Spleen (tissue), 13 donors: ENCODE measurements around the gene ZCCHC7. TPM values are rescaled to one million over a fixed set of nuclear protein-coding genes. Genes with fewer than 3 reads are reported as not detected.
"Not testable (repeated sequence)": the region's sequence is repeated elsewhere in the genome, so short reads cannot be mapped to it uniquely, and the experiment has no call there.

Experiments
- DNase-seq: peaks from one replicate; pipeline ENCODE4 v3.0.0-alpha.2; 2020
- H3K27ac ChIP-seq, 8 donors: fragments of 200-600 bp; sonication (generic) in 7 of 8; 1 replicate in 4 of 8; 2 replicates in 4 of 8; pipeline versions ENCODE4 v1.5.0 to v1.8.0; 2016 to 2021; ENCODE audit warnings: inconsistent platforms in 4 of 8, mild to moderate bottlenecking in 4 of 8, moderate library complexity in 1 of 8
- H3K27me3 ChIP-seq, 7 donors: fragments of 200-600 bp; sonication (generic) in 6 of 7; replicated peaks in 1 of 7; 1 replicate in 4 of 7; 2 replicates in 3 of 7; pipeline versions ENCODE4 v1.5.0 to v1.8.0; 2016 to 2021; ENCODE audit warnings: inconsistent platforms in 3 of 7, mild to moderate bottlenecking in 1 of 7
- H3K36me3 ChIP-seq, 6 donors: fragments of 200-600 bp; sonication (generic) in 5 of 6; 1 replicate in 4 of 6; 2 replicates in 2 of 6; pipeline versions ENCODE4 v1.5.0 to v1.8.0; 2016 to 2021; ENCODE audit warnings: inconsistent platforms in 2 of 6
- H3K4me1 ChIP-seq, 6 donors: fragments of 200-600 bp; sonication (generic) in 5 of 6; 1 replicate in 3 of 6; 2 replicates in 3 of 6; pipeline versions ENCODE4 v1.5.0 to v1.8.0; 2016 to 2021; ENCODE audit warnings: inconsistent platforms in 3 of 6
- H3K4me3 ChIP-seq, 8 donors: fragments of 200-600 bp; sonication (generic) in 7 of 8; 1 replicate in 4 of 8; 2 replicates in 4 of 8; pipeline versions ENCODE4 v1.5.0 to v1.8.0; 2016 to 2021; ENCODE audit warnings: inconsistent platforms in 4 of 8, mild to moderate bottlenecking in 4 of 8, moderate library complexity in 2 of 8
- H3K9me3 ChIP-seq, 8 donors: fragments of 200-600 bp; sonication (generic) in 7 of 8; 1 replicate in 4 of 8; 2 replicates in 4 of 8; pipeline versions ENCODE4 v1.5.0 to v1.8.0; 2016 to 2021; ENCODE audit warnings: inconsistent platforms in 4 of 8
- CTCF ChIP-seq, 11 experiments: fragments of 200-600 bp in 7 of 11; fragments of 450-650 bp in 4 of 11; sonication (generic) in 4 of 11; IDR thresholded peaks in 8 of 11; conservative IDR thresholded peaks in 3 of 11; 1 replicate in 7 of 11; 2 replicates in 4 of 11; pipeline versions ENCODE4 v1.4.0 to v1.8.0; 2016 to 2021; ENCODE audit warnings: antibody characterized with exemption in 11 of 11, inconsistent platforms in 4 of 11, mild to moderate bottlenecking in 1 of 11
- POLR2A ChIP-seq, 3 donors: fragments of 450-650 bp; IDR thresholded peaks; one replicate each; pipeline ENCODE4 v1.5.1; 2017; ENCODE audit warnings: antibody characterized with exemption in 3 of 3, mild to moderate bottlenecking in 1 of 3
- POLR2AphosphoS5 ChIP-seq, 3 donors: sonication (generic); formaldehyde crosslinking; IDR thresholded peaks; one replicate each; pipeline ENCODE4 v1.5.1; 2017; ENCODE audit warnings: antibody characterized with exemption in 3 of 3
- WGBS, 5 donors: extraction: QIAGEN DNeasy Blood & Tissue Kit in 3 of 5; methylation state at CpG; one replicate each; pipeline versions ENCODE4 v1.1.5 to v1.1.7; 2013 to 2018; 5-methylcytosine and 5-hydroxymethylcytosine counted together
- intact Hi-C: fragments of 100-400 bp; cut with DNase I; formaldehyde crosslinking; loops from one replicate; pipeline ENCODE4 v1.15.0; 2023; ENCODE audit warnings: low total_unique reads
- long read RNA-seq, 2 donors: transcript quantifications; one replicate each; lab custom pipeline, GENCODE V29; 2026
- polyA plus RNA-seq, 3 donors: library from polyadenylated mRNA; stranded (reverse); fragments of 200-250 nt; gene quantifications; one replicate each; pipeline ENCODE4 v1.2.1, GENCODE V29; 2013
- total RNA-seq, 7 donors: library from RNA; depleted of rRNA in 3 of 7; stranded (reverse); fragments of >200 nt in 3 of 7; fragmentation: NEBNext Ultra II Directional in 4 of 7; extraction: Animal tissue kit (Norgen Biotek cat#: 25700) in 4 of 7; gene quantifications; one replicate each; pipeline versions ENCODE4 v1.1.0 to v1.2.1, GENCODE V29; 2016 to 2021
- donor health status: healthy with polysubstance abuse.
- donor health status: DM: no; HTN: no; CAD: no; lungs with moderate emphysema.
- donor health status: DM: no; HTN: no; CAD: no.
- donor health status: Bipolar disorder and iron deficiency.
- donor health status: healthy.
- donor health status: DM: no; HTN: no; CAD: no.
- donor health status: DM: yes; HTN: yes; CAD: no.

The ZCCHC7 gene
- total RNA-seq (10 to 100 TPM; 31.9 to 50.6 (median 40.3) TPM), polyA plus RNA-seq (10 to 100 TPM; 17.0 to 31.1 (median 26.1) TPM)
- long read RNA-seq, donor 1: 0 reads
- long read RNA-seq, donor 2, partial matches to known transcripts: 0 of 3 reads
- long read RNA-seq, donor 2, other reads (novel, unspliced or antisense): 0 of 3 reads

- peaks cover 0 to 5% (median 0%) of the 10 kb centered on the region in 8 donors for H3K9me3 ChIP-seq
- H3K4me1 ChIP-seq: peaks cover 14 to 49% (median 41%) of the 10 kb centered on the region in 6 donors
- H3K4me3 ChIP-seq: peak within 1 kb of the TSS; percentile 55 to 87 (median 72)
- TF ChIP-seq POLR2AphosphoS5 (IDR thresholded peaks at IDR 0.05) (peak; percentile 99), POLR2A (IDR thresholded peaks at IDR 0.05) (peak; percentile 69 to 95 (median 90)), CTCF (IDR thresholded peaks at IDR 0.05 in 8 of 11, conservative IDR thresholded peaks at IDR 0.05 in 3 of 11) (no peak)
- peak within 1 kb of the TSS; percentile 85 to 99 (median 98) for H3K27ac ChIP-seq
- intact Hi-C loops: no loop called here
- H3K36me3 ChIP-seq: no peaks in the 10 kb centered on the region
- DNase-seq: peak; percentile 99
- no peaks in the 10 kb centered on the region for H3K27me3 ChIP-seq
- WGBS, 5 donors: 3 to 7% (median 5%) methylated on average over 46 to 82 of the region's 82 CpGs
Measured at GRCh38 chr9:37119907-37120842, at the start of gene ZCCHC7. TSS of gene ZCCHC7 (plus strand) at chr9:37120574.

- H3K27ac ChIP-seq: peak overlapping the region in 4 of 8 donors; percentile 5 to 46 (median 40)
- DNase-seq, H3K36me3 ChIP-seq, H3K27me3 ChIP-seq, intact Hi-C loops, H3K4me3 ChIP-seq, H3K9me3 ChIP-seq: not testable (repeated sequence)
- 42 to 67% (median 52%) methylated on average over 4 of the region's 4 CpGs for WGBS, 5 donors
- H3K4me1 ChIP-seq: peaks cover 4 to 31% (median 8%) of the 10 kb centered on the region in 6 donors
Measured at GRCh38 chr9:37074790-37075189, 45.6 kb upstream of the ZCCHC7 start.

GRCh38 chr9:37079370-37080164 lies 40.8 kb upstream of the ZCCHC7 start:
- intact Hi-C loops: no loop called here

GRCh38 chr9:37080165-37080628 lies 40.2 kb upstream of the ZCCHC7 start:
- intact Hi-C loops, H3K9me3 ChIP-seq, DNase-seq, H3K36me3 ChIP-seq, H3K27me3 ChIP-seq: not testable (repeated sequence)
- H3K27ac ChIP-seq: peak overlapping the region; percentile 89 to 96 (median 92)
- peak overlapping the region; percentile 63 to 95 (median 74) for H3K4me3 ChIP-seq
- H3K4me1 ChIP-seq: peaks cover 17 to 74% (median 54%) of the 10 kb centered on the region in 6 donors
- WGBS, 5 donors: 0 to 3% (median 1%) methylated on average over 25 to 32 of the region's 32 CpGs

More at GRCh38 chr9:37079370-37080164, 40.8 kb upstream of the ZCCHC7 start:
- WGBS, 5 donors: 2 to 3% (median 2%) methylated on average over 56 to 63 of the region's 63 CpGs
- Histone ChIP-seq H3K4me3 (peak overlapping the region; percentile 63 to 95 (median 74)), H3K27me3 (no peaks in the 10 kb centered on the region), H3K36me3 (peaks cover 0 to 4% (median 0%) of the 10 kb centered on the region in 6 donors), H3K27ac (peak overlapping the region; percentile 89 to 96 (median 92)), H3K4me1 (peaks cover 16 to 74% (median 47%) of the 10 kb centered on the region in 6 donors), H3K9me3 (peaks cover 0 to 4% (median 0%) of the 10 kb centered on the region in 8 donors)
- TF ChIP-seq CTCF (IDR thresholded peaks at IDR 0.05 in 8 of 11, conservative IDR thresholded peaks at IDR 0.05 in 3 of 11): peak in 1 of 11 experiments; percentile 14
- TF ChIP-seq POLR2AphosphoS5 (IDR thresholded peaks at IDR 0.05): peak; percentile 97
- TF ChIP-seq POLR2A (IDR thresholded peaks at IDR 0.05): peak in 1 of 3 donors; percentile 88
- peak; percentile 98 for DNase-seq

GRCh38 chr9:37081507-37081906 lies 38.9 kb upstream of the ZCCHC7 start:
- Histone ChIP-seq H3K4me3 (peak overlapping the region in 1 of 8 donors; percentile 95), H3K4me1 (peaks cover 23 to 74% (median 60%) of the 10 kb centered on the region in 6 donors)
- intact Hi-C loops, H3K36me3 ChIP-seq, H3K27me3 ChIP-seq, DNase-seq, H3K27ac ChIP-seq, H3K9me3 ChIP-seq: not testable (repeated sequence)
- 96 to 99% (median 97%) methylated on average over 20 of the region's 20 CpGs for WGBS, 5 donors
